ENCODE measurements around the gene ADORA3.

Gene ADORA3

GRCh38 chr1:111480674-111481073 is 22.8 kb downstream of the ADORA3 start:
- no peak for TF ChIP-seq EZH2phosphoT487 (IDR thresholded peaks at IDR 0.05; ENCODE audit: low read length)
- TF ChIP-seq CTCF (IDR thresholded peaks at IDR 0.05; ENCODE audit: low read length), result no peak
- H4K20me1 ChIP-seq (ENCODE audit: insufficient read depth, low read length), result no peaks in the 10 kb centered on the region
- H3K9ac ChIP-seq (ENCODE audit: low read length), result no peak overlapping the region
- no peak overlapping the region for H2AFZ ChIP-seq (ENCODE audit: low read length)
- no peak for DNase-seq
- H3K9me3 ChIP-seq (replicated peaks; ENCODE audit: insufficient read depth, low read length), result no peaks in the 10 kb centered on the region
- H3K9me2 ChIP-seq (replicated peaks; ENCODE audit: insufficient read depth, low read length), result no peaks in the 10 kb centered on the region
- no peak overlapping the region for H3K27ac ChIP-seq (ENCODE audit: low read length)
- H3K4me2 ChIP-seq (ENCODE audit: low read depth, low read length), result no peak overlapping the region
- H3K4me3 ChIP-seq (ENCODE audit: low read length), result no peak overlapping the region
- H3K4me1 ChIP-seq (ENCODE audit: low read length), result peaks cover 14% of the 10 kb centered on the region
- H3K27me3 ChIP-seq (replicated peaks; ENCODE audit: insufficient read depth, low read length), result peaks cover 37% of the 10 kb centered on the region
- no peaks in the 10 kb centered on the region for H3F3A ChIP-seq (ENCODE audit: insufficient read depth, low read length)
- H3K79me2 ChIP-seq (ENCODE audit: low read length), result no peaks in the 10 kb centered on the region
- no peaks in the 10 kb centered on the region for H3K36me3 ChIP-seq (replicated peaks; ENCODE audit: insufficient read depth, low read length)

GRCh38 chr1:111476761-111477309 is 26.6 kb downstream of the ADORA3 start:
- Histone ChIP-seq H3K79me2 (ENCODE audit: low read length) (no peaks in the 10 kb centered on the region), H2AFZ (ENCODE audit: low read length) (no peak overlapping the region), H3K4me1 (ENCODE audit: low read length) (peaks cover 14% of the 10 kb centered on the region), H3F3A (ENCODE audit: insufficient read depth, low read length) (no peaks in the 10 kb centered on the region), H3K9me3 (replicated peaks; ENCODE audit: insufficient read depth, low read length) (no peaks in the 10 kb centered on the region), H3K27ac (ENCODE audit: low read length) (no peak overlapping the region), H3K9ac (ENCODE audit: low read length) (no peak overlapping the region), H4K20me1 (ENCODE audit: insufficient read depth, low read length) (no peaks in the 10 kb centered on the region), H3K27me3 (replicated peaks; ENCODE audit: insufficient read depth, low read length) (peaks cover 41% of the 10 kb centered on the region), H3K9me2 (replicated peaks; ENCODE audit: insufficient read depth, low read length) (no peaks in the 10 kb centered on the region), H3K4me3 (ENCODE audit: low read length) (no peak overlapping the region), H3K4me2 (ENCODE audit: low read depth, low read length) (peak overlapping the region; percentile 36; the same call in 1 of the 2 replicates), H3K36me3 (replicated peaks; ENCODE audit: insufficient read depth, low read length) (no peaks in the 10 kb centered on the region)
- DNase-seq, result peak; percentile 26
- TF ChIP-seq CTCF (IDR thresholded peaks at IDR 0.05; ENCODE audit: low read length), result no peak

- Histone ChIP-seq H3K27me3 (replicated peaks; ENCODE audit: insufficient read depth, low read length) (peaks cover 41% of the 10 kb centered on the region), H3K4me2 (ENCODE audit: low read depth, low read length) (no peak overlapping the region), H2AFZ (ENCODE audit: low read length) (no peak overlapping the region), H3K4me3 (ENCODE audit: low read length) (no peak overlapping the region), H3K79me2 (ENCODE audit: low read length) (no peaks in the 10 kb centered on the region), H3K36me3 (replicated peaks; ENCODE audit: insufficient read depth, low read length) (no peaks in the 10 kb centered on the region), H3K9me3 (replicated peaks; ENCODE audit: insufficient read depth, low read length) (no peaks in the 10 kb centered on the region), H3K27ac (ENCODE audit: low read length) (no peak overlapping the region), H4K20me1 (ENCODE audit: insufficient read depth, low read length) (no peaks in the 10 kb centered on the region), H3K4me1 (ENCODE audit: low read length) (peaks cover 14% of the 10 kb centered on the region), H3K9ac (ENCODE audit: low read length) (no peak overlapping the region), H3K9me2 (replicated peaks; ENCODE audit: insufficient read depth, low read length) (no peaks in the 10 kb centered on the region), H3F3A (ENCODE audit: insufficient read depth, low read length) (no peaks in the 10 kb centered on the region)
- DNase-seq, result no peak
- TF ChIP-seq EZH2phosphoT487 (IDR thresholded peaks at IDR 0.05; ENCODE audit: low read length) (no peak), CTCF (IDR thresholded peaks at IDR 0.05; ENCODE audit: low read length) (no peak), EZH2 (optimal IDR thresholded peaks at IDR 0.05; ENCODE audit: low read depth, low read length) (no peak)
These were observed 27.2 kb downstream of the ADORA3 start for GRCh38 chr1:111476214-111476613.
